LHCN-M2 (cell line): ENCODE data around the gene LINS1. TPM values are rescaled to one million over a fixed set of nuclear protein-coding genes. Genes with fewer than 3 reads are reported as not detected.

Source experiments
- DNase-seq: peaks from one replicate; pipeline ENCODE4 v3.0.0-alpha.2; 2012; ENCODE audit warnings: low read depth
- total RNA-seq: library from RNA; depleted of rRNA; stranded (reverse); fragments of >200 nt; gene quantifications from 2 replicates; pipeline ENCODE4 v1.2.3, GENCODE V29; 2014

LINS1 gene
- total RNA-seq, 1 experiment from 2014 or later: 9.5 TPM

- no peak for DNase-seq
Observed at GRCh38 chr15:100558771-100559254, 43.2 kb downstream of the LINS1 start.

DNA sequence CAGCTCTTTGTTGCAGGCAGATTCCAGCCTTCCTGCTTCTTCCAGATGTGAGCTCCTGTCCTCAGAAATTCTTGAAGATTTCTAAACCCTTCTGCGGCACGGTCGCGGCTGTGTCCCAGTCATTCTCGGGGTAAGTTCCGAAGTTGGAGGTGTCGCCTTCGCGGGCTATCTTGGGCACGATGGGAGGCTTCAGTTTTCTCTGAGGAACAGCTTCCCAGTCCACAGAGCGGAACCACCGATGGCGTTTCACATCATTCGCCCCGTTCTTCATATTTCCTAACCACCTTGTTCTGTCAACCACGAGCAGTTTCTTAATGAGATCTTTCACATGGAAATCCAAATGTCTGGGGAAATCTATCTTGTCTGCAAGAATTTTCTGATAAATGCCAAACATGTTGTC, 48.5 kb downstream of the LINS1 start:
- no peak for DNase-seq

DNA sequence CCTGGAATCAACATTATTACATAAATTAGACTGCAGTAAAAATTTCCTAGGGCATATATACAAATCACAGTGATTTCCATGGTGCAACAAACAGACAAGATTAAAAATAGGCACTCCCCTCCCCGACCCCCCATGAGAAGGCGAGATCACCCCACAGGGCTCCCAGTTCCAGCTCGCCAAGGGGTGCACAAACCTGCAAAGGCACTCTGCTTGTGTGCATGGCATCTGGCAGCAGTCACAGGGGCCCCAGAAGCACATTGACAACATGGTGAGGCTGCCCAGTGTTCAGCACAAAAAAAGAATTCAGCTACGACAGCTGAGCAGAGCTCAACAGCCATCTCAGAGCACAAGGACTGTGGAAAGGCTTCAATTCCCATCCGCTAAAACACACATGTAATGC, 54.0 kb downstream of the LINS1 start:
- no peak for DNase-seq

GRCh38 chr15:100544946-100545345, 57.0 kb downstream of the LINS1 start:
- DNase-seq: no peak

DNA sequence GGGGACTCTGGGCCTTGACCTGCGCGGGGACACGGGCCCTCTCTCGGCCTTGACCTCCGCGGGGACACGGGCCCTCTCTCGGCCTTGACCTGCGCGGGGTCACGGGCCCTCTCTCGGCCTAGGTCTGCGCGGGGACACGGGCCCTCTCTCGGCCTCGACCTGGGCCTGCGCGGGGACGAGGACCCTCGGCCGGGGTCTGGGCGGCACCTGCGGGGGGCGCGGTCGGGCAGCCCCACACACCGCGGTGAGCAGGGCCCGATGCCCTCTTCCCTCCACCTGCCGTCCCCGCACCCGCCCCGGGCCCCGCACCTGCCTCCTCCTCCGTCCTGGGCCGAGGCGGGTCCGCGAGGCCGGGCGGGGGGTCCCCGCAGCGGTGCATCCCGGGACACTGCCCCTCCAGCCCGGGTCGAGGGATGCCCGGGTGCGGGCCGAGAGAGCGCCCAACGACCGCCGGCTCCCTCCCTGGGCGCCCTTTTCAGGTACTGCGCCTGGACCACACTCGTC, 57.6 kb downstream of the LINS1 start:
- DNase-seq: no peak

- no peak for DNase-seq
Observed at GRCh38 chr15:100542290-100542689, 59.7 kb downstream of the LINS1 start.

- DNase-seq: no peak
Observed at GRCh38 chr15:100537331-100537730, 64.7 kb downstream of the LINS1 start.

- no peak for DNase-seq
Observed at GRCh38 chr15:100536733-100537132, 65.3 kb downstream of the LINS1 start.

- DNase-seq: no peak
Observed at GRCh38 chr15:100533886-100534285, 68.1 kb downstream of the LINS1 start.

GRCh38 chr15:100531823-100532327, 70.1 kb downstream of the LINS1 start:
- DNase-seq: no peak

GRCh38 chr15:100531204-100531603, 70.8 kb downstream of the LINS1 start:
- no peak for DNase-seq

DNA sequence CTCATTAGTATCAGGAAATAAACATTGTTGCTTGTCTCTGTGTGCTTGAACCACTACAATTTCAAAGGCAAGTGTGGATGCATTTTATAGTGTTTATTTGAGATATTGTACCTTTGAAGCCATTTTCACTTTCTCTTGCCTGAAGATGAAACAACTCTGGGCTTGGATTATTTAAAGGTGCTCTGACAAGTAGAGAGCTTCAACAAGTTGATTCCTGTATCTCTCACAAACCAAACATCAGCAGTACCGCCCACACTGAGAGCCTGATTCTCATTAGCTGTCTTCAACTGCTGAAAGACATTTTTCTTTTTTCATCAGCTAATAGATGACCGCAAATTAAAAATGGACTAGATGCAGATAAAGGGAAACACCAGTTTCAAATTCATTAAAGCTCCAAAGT, 72.4 kb downstream of the LINS1 start:
- no peak for DNase-seq

DNA sequence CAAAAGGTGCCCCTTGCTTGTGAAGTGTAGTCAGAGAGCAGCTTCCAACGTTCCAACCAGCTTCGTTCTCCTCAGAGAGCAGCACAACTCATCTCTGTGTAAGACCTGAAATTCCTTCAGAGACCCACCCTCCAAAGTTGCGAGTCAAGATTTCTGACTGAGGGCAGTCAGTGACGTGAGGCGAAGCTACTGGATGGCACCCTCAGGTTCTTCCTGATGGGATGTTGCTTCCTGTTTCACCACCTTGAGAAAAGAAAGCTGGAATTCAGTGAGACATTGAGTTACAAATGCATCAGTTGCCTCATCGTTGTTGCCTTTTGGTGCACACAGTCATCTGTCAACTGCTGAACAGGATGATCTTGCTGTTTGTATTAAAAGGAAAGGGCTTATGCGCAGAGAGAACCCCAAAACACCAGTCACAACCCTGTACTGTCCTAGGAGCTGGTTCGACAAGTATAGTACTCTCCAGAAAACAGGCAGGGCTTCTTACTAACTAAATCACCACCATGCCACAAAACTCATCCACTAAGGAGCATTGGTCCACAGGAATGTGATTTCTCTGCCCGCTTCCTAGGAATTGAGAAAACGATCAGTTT, 73.1 kb downstream of the LINS1 start, which contains the start of gene CERS3:
CERS3 (minus strand) TSS at position 118 of the 596 bp plus-strand sequence. CDS start 27,101 bp downstream, outside the sequence.
- DNase-seq: no peak

DNA sequence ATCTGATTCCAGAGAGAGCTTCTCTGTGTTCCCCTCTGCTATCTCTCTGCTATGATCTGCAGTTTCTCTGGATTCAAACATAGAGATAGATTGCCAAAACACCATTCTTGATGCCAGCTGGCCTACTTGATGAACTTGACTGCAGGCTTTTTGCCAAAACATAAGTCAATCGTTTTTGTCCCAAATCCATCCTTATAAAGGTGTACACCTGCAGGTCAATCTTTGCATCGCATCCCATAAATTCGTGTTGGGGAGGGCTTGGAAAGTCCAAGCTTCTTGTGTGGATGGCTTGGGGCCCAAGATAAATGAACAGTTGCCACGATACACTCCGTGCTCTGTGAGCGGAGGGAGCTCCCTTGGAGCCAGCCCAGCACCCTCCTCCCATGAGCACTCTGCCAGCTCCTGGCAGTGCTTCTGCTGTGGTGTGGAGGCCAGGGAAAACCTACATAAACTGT, 75.9 kb downstream of the LINS1 start:
- DNase-seq: no peak

GRCh38 chr15:100525436-100525835, 76.5 kb downstream of the LINS1 start:
- no peak for DNase-seq

DNA sequence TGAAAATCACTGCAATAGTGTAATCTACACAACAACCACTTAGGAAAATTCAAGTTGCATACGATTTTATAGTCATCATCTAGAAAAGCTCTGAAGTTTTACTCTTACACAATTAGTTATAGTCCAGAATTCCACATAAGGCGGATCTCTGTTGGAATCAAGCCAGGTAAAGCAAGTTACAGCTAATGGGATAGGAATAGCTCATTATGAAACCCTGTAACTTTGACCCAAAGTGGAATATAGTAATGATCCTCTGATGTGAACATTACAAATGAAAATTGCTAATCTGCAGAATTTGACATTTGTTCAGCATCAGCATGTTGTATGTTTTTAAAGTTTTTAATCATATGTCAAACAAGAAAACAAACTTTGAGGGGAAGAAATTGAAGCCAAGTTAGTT, 77.7 kb downstream of the LINS1 start:
- DNase-seq: no peak

GRCh38 chr15:100521907-100522306, 80.1 kb downstream of the LINS1 start:
- DNase-seq: no peak

DNA sequence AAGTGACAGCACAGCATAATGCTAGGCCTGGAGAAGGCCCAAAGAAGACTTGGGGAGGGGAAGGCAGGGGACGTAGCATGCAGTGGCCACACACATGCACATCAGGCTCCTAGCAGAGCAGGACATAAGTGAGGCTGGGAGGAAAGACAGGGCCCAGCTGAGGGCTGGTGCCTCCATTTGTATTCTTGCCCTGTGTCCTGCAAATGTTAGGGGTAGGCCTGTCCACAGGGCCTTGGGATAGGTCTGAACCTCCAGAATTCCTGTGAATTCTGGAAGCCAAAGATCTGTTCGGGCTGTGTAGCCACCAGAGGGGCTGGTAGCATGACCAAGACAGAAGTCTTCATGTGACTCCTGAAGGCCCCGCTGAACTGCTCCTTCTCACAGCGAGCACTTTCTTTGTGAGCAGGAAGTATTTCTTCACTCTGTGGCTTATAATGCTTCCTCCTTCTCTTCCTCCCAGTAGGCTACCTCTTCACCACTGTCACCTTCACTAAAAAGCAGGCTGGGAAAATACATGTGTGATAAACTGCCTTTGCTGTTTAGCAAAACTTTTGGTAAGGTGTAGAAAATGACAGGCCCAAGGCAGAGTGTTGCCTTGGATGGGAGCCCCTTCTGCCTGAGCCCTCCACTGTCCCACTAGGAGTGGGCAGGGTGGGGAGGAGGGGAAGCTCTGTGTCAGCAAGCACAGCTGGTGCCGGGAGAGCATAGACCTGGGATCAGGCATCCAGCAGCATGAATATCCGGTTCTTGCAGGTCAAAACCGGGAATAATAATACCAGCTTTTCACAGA, 81.7 kb downstream of the LINS1 start:
- DNase-seq: no peak

DNA sequence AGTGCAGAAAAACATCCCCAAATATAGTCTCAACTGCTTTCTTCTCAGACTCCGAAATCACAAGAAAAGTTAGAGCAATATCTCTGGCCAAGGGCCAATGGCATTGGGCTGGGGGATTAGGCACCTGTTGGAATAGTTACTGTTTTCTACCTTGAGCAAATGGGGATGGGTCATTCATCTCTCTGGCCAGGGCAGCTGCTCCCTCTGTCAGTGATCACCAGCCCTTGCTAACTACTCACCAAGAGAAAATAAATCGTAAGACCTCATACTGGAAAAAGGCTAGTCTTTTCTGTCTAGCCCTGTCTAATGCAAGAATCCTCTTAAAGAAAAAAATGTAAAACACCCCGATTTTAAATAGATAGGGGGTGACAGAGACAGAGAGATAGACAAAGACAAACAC, 84.1 kb downstream of the LINS1 start:
- DNase-seq: no peak
